ENCODE measurements around the gene LOXHD1.

LOXHD1 gene

GRCh38 chr18:46577546-46577945 is 79.5 kb downstream of the LOXHD1 start:
- no peak for DNase-seq (ENCODE audit: low spot score)

- DNase-seq (ENCODE audit: low spot score) = no peak
Observed at GRCh38 chr18:46575851-46576250, 81.2 kb downstream of the LOXHD1 start.

GRCh38 chr18:46574743-46575115 is 82.3 kb downstream of the LOXHD1 start:
- DNase-seq (ENCODE audit: low spot score) = no peak

GRCh38 chr18:46574000-46574742 is 82.8 kb downstream of the LOXHD1 start:
- DNase-seq (ENCODE audit: low spot score) = no peak

GRCh38 chr18:46573156-46573555 is 83.9 kb downstream of the LOXHD1 start:
- no peak for DNase-seq (ENCODE audit: low spot score)

- DNase-seq (ENCODE audit: low spot score) = no peak
Observed at GRCh38 chr18:46571756-46572155, 85.3 kb downstream of the LOXHD1 start.

- DNase-seq (ENCODE audit: low spot score) = no peak
Observed at GRCh38 chr18:46570666-46571065, 86.4 kb downstream of the LOXHD1 start.

GRCh38 chr18:46570134-46570533 is 86.9 kb downstream of the LOXHD1 start:
- DNase-seq (ENCODE audit: low spot score) = no peak

GRCh38 chr18:46569211-46569610 is 87.8 kb downstream of the LOXHD1 start:
- no peak for DNase-seq (ENCODE audit: low spot score)

- no peak for DNase-seq (ENCODE audit: low spot score)
Observed at GRCh38 chr18:46567196-46567595, 89.8 kb downstream of the LOXHD1 start.

GRCh38 chr18:46566111-46566510 is 90.9 kb downstream of the LOXHD1 start:
- DNase-seq (ENCODE audit: low spot score) = no peak

GRCh38 chr18:46565256-46565655 is 91.8 kb downstream of the LOXHD1 start:
- DNase-seq (ENCODE audit: low spot score) = no peak

GRCh38 chr18:46563317-46563716 is 93.7 kb downstream of the LOXHD1 start:
- DNase-seq (ENCODE audit: low spot score) = no peak

- no peak for DNase-seq (ENCODE audit: low spot score)
Observed at GRCh38 chr18:46562674-46563192, 94.3 kb downstream of the LOXHD1 start.

- no peak for DNase-seq (ENCODE audit: low spot score)
Observed at GRCh38 chr18:46560671-46561045, 96.4 kb downstream of the LOXHD1 start.

GRCh38 chr18:46559946-46560670 is 96.9 kb downstream of the LOXHD1 start:
- no peak for DNase-seq (ENCODE audit: low spot score)

- DNase-seq (ENCODE audit: low spot score) = no peak
Observed at GRCh38 chr18:46559296-46559695, 97.7 kb downstream of the LOXHD1 start.

GRCh38 chr18:46556590-46557206 is 100.3 kb downstream of the LOXHD1 start:
- DNase-seq (ENCODE audit: low spot score) = no peak

- DNase-seq (ENCODE audit: low spot score) = peak; percentile 5
Observed at GRCh38 chr18:46555724-46556123, 101.3 kb downstream of the LOXHD1 start.

- no peak for DNase-seq (ENCODE audit: low spot score)
Observed at GRCh38 chr18:46555213-46555612, 101.8 kb downstream of the LOXHD1 start.

- DNase-seq (ENCODE audit: low spot score) = no peak
Observed at GRCh38 chr18:46554406-46555080, 102.5 kb downstream of the LOXHD1 start.

- no peak for DNase-seq (ENCODE audit: low spot score)
Observed at GRCh38 chr18:46550609-46551008, 106.4 kb downstream of the LOXHD1 start.
